Tibial nerve (tissue), 4 donors: Measurements from ENCODE around the gene PPP1R3G.

Experiments
- EP300 ChIP-seq, 2 donors: sonication (generic); formaldehyde crosslinking; IDR thresholded peaks; one replicate each; pipeline ENCODE4 v1.6.1; 2017; ENCODE audit warnings: antibody characterized with exemption in 2 of 2, mild to moderate bottlenecking in 1 of 2
- POLR2A ChIP-seq, 2 donors: fragments of 450-650 bp; IDR thresholded peaks; one replicate each; pipeline ENCODE4 v1.6.1; 2017; ENCODE audit warnings: antibody characterized with exemption in 2 of 2, mild to moderate bottlenecking in 2 of 2, moderate library complexity in 2 of 2
- TF ChIP-seq, protein P1 (sequence below), 5 experiments: fragments of 200-600 bp in 3 of 5; fragments of 450-650 bp in 2 of 5; sonication (generic) in 3 of 5; IDR thresholded peaks; one replicate each; pipeline ENCODE4 v1.5.1; 2016 to 2019; ENCODE audit warnings: antibody characterized with exemption in 5 of 5, mild to moderate bottlenecking in 3 of 5, moderate library complexity in 2 of 5

- TF ChIP-seq, protein P1, sequence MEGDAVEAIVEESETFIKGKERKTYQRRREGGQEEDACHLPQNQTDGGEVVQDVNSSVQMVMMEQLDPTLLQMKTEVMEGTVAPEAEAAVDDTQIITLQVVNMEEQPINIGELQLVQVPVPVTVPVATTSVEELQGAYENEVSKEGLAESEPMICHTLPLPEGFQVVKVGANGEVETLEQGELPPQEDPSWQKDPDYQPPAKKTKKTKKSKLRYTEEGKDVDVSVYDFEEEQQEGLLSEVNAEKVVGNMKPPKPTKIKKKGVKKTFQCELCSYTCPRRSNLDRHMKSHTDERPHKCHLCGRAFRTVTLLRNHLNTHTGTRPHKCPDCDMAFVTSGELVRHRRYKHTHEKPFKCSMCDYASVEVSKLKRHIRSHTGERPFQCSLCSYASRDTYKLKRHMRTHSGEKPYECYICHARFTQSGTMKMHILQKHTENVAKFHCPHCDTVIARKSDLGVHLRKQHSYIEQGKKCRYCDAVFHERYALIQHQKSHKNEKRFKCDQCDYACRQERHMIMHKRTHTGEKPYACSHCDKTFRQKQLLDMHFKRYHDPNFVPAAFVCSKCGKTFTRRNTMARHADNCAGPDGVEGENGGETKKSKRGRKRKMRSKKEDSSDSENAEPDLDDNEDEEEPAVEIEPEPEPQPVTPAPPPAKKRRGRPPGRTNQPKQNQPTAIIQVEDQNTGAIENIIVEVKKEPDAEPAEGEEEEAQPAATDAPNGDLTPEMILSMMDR (IDR thresholded peaks at IDR 0.05), result no peak
- TF ChIP-seq POLR2A (IDR thresholded peaks at IDR 0.05), result no peak
- no peak for TF ChIP-seq EP300 (IDR thresholded peaks at IDR 0.05)
Observed at GRCh38 chr6:5104667-5105066, 19.5 kb downstream of the PPP1R3G start.
